Measurements from ENCODE around the gene APOBEC2.

APOBEC2 gene

DNA sequence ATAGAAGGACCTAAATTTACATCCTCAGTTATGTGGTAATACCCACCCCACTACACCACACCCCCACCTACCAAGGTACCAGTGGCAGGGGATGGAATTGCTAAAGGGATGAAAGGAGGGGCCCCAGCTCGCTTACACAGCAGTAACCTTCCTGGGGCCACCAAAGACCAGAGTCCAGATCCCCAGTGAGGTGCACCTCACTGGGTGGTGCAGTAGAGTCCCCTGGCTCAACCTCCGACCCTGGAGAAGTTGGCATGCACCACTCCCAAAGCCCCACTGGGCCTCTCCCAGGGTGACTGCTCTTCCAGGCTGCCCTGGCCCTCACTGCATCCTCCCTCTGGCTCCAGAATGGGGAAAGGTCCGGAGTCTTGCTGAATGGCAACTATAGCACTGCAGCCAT, 14.8 kb upstream of the APOBEC2 start:
- no peak for DNase-seq (ENCODE audit: low spot score)

DNA sequence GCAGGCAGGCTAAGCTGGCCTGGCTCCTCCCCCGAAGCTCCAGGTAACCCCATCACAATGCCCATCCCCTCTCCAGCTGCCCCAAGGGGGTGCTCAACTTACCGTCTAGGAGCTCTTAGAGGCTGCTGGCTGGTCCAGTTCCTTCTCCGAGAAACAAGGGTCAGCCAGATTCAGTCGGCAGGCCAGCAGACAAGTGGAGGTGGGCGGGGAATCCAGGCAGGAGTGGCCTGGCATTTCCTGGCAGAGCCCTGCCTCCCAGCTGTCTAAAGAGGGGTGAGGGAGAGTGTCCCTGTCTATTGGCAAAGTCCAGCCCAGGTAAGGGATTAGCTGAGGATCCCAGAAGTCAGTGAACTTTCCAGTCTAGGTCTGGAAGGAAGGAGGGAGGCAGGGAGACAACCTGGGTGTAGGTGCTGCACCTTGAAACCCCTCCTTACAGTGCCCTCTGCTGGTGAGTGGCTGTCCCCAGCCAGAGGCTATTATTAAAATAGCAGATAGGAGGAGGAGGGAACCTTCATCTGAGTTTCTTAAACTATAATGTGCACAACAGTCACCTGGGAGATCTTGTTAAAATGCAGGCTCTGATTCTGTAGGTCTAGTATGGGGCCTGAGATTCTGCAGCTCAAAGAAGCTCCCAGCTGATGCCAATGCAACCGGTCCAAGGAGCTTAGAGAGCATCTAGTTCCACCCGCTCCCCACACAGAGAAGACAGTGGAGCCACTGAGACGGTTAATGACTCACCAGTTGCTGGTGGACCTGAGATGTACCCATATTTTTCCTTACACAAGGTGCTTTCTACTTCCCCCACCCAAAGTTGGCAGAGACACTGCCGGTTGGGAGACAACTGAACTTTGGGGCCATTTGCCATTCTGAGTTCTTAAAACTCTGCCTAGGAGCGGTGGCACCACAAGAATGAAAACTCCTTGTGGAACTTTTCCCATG, 13.7 kb upstream of the APOBEC2 start, which contains the start of gene UNC5CL:
Gene UNC5CL, minus strand, starts transcription at position 162 of the 939 bp plus-strand sequence. CDS start 4,147 bp downstream, outside the sequence.
- peak; percentile 71 for DNase-seq (ENCODE audit: low spot score)

GRCh38 chr6:41040101-41040939, 12.7 kb upstream of the APOBEC2 start:
- DNase-seq (ENCODE audit: low spot score): peak; percentile 67

GRCh38 chr6:41040940-41041536, 12.0 kb upstream of the APOBEC2 start:
- DNase-seq (ENCODE audit: low spot score): no peak

DNA sequence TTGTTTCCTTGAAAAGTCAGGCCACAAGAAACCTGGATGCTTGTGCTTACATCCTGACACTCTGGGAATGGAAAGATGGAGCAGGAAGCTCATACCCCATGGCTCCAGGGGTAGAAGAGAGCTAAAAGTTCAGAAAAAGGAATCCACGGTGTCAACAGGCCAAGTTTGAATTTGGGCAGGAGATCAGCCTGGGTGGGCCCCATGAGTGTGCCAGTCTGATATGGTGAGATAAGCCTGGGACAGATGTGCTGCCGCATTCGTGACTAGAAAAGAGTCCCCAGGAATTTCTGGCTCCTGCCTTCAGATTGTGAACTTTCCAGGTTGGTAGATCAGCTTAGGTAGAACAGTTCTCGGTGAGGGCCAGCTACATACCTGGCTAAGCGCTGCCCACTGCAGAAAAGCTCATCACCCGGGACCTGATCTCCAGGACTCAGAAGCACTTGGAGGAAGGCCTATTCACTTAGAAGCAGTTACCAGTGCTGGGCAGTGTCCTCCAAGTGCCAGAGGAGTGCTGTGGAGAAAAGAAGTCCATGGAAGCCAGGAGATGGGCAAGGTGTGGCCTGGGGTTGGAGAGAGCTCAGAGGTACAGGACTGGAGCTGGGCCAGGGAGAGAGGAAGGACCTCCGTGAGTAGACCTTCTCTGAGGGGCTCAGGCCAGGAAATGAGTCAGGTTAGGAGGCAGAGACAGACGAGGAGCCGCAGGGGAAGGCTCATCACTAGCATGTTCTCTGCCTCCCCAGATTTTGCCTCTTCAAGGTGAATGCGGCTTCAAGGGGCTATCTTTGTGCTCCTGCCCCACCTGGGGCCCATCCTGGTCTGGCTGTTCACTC, 10.6 kb upstream of the APOBEC2 start, which contains the start of gene TSPO2:
Gene TSPO2, plus strand, starts transcription at position 242 of the 830 bp plus-strand sequence. Its CDS starts 519 bp downstream, at position 761.
- DNase-seq (ENCODE audit: low spot score): no peak

GRCh38 chr6:41043151-41043550, 9.9 kb upstream of the APOBEC2 start:
- no peak for DNase-seq (ENCODE audit: low spot score)

DNA sequence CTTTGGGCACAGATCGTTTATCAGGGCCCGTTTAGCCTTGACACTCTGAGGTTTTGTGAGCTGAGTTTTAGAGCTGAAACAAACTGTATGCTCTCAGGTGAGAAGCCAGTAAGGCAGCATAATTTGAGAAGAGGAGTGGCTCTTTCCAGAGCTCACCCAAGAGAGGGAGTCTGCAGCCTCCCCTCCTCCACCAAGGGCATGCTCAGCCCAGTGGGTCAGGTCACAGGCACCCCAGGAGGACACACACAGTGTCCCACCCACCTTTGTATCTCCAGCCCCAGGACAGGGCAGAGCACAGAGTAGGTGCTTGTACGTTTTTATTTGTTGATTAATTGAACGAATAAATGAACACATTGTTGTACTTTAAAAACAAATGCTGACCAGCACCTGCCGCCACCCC, 7.3 kb upstream of the APOBEC2 start:
- no peak for DNase-seq (ENCODE audit: low spot score)

GRCh38 chr6:41046084-41046483, 6.9 kb upstream of the APOBEC2 start:
- no peak for DNase-seq (ENCODE audit: low spot score)

GRCh38 chr6:41047306-41047705, 5.7 kb upstream of the APOBEC2 start:
- no peak for DNase-seq (ENCODE audit: low spot score)

DNA sequence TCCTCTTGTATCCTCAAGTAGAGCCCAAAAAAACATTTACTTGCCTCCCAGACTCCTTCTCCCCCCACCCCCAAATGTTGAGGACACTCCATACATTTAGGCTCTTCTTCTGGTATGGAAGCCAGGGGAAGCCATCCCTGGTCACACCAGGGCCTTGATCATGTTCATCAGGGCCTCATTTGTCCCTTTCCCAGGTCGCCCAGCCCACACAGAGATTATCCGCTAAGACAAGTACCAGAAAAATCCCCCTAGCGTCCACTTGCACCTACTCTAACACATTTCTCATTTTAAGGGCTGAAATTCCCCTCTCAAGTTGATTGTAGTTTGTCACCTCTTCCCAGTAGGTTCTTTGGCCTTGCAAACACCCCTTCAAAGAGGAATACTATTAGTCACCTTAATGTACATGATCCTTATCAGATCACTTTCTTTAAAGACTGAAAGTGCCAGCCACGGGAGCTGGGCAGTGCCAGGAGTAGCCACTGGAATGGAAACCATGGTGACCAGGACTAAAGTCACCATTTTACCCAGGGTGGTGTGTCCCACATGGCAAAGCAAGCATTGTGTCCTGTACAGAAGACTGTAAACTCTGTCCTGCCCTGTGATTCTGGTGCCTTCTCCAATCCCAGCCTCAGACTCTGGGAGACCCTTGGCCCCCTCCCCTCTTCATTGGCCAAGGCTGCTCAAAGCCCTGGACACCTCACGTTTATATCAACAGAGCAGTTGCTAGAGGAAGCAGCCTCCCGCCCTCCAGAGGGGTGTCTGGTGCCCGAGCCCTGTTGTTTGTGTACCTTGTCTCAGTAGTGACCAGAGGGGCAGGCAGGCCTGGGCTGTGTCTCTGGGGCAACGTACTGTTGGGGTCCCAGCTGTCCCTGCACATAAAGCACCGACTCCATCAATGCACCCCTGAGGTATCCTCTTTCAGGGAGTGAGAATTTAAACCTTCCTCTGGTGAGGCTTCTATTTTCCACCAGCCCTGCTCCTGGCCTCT, 5.0 kb upstream of the APOBEC2 start:
- no peak for DNase-seq (ENCODE audit: low spot score)

DNA sequence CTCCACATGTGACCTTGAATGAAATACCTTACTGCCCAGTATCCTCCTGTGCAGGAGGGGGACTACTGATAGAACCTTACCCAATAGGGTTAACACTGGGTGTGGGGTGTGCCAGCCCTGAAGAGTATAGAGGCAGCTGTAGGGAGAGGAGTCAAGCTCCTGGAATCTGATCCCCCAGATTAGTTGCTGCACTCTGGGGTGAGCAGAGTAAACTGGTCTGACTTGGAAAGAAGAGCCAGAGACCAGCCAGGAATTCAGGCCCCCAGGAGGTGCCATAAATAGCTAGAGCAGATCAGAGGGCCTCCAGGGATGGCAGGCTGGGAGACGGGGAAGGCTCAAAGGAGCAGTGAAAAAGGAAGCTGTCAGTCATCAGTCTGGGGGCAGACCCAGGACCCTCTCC, 3.5 kb upstream of the APOBEC2 start:
- DNase-seq (ENCODE audit: low spot score): no peak

DNA sequence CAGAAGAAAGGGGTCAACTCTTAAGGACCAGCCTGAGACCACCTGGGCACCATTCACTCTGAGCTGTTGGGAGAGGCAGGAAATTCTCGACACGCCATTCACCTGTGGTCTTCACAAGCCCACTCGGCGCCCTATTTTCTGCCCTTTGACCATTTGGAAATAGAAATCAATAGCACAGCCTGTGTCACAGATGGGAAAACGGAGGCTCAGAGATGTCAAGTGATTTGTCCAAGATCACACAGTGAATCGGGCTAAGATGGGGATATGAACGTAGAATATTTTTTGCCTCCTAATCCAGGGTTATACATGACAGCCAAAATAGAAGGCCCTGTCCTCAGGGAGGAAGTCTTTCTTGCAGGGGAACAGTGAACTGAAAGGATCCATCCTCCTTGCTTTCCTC, 3.0 kb upstream of the APOBEC2 start:
- DNase-seq (ENCODE audit: low spot score): no peak

DNA sequence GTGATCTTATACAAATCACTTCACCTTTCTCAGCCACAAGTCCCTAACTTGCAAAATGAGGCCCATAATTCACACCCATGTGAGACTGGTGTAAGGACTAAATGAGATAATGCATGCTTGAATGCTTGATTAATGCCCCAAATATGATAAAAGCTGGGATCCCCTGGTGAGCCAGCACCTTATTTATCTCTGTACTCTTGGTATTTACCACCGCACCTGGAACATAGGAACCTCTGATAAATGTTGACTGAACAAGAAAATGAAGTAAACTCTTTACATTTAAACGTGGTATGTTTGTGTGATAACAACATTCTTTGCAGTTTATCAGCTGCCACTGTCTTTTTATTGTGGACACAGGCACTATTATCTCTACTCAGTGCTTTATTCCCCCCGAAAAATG, 2.5 kb upstream of the APOBEC2 start:
- no peak for DNase-seq (ENCODE audit: low spot score)

DNA sequence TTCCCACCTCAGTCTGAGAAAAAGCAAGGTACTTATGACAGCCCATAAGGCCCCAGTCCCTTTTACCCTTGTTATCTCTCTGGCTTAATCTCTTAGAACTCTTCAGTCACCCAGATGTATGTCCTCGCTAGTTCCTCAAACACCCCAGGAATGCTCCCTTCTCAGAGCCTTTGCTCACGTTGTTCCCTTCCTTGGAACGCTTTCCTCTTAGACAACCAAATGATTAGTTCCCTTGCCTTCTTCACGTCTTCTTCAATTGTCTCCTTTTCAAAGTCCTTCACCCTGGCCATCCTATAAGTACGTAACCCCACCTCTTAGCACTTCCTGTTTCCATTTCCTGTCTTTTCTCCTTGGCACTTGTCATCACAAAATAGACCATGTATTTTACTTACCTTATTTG, 1.1 kb upstream of the APOBEC2 start:
- no peak for DNase-seq (ENCODE audit: low spot score)

GRCh38 chr6:41054511-41054910, 1.5 kb downstream of the APOBEC2 start:
- no peak for DNase-seq (ENCODE audit: low spot score)

- no peak for DNase-seq (ENCODE audit: low spot score)
Observed at GRCh38 chr6:41055149-41055548, 2.1 kb downstream of the APOBEC2 start.

GRCh38 chr6:41056768-41057490, 3.9 kb downstream of the APOBEC2 start:
- DNase-seq (ENCODE audit: low spot score): no peak

GRCh38 chr6:41058783-41059181, 5.8 kb downstream of the APOBEC2 start:
- DNase-seq (ENCODE audit: low spot score): no peak

- DNase-seq (ENCODE audit: low spot score): no peak
Observed at GRCh38 chr6:41059556-41059955, 6.6 kb downstream of the APOBEC2 start.
